D721Med (cell line): ENCODE results near the gene VWF.
"Not testable (repeated sequence)": the region's sequence is repeated elsewhere in the genome, so short reads cannot be mapped to it uniquely, and the experiment has no call there.

ENCODE experiments used
- DNase-seq: peaks from one replicate; pipeline ENCODE4 v3.0.0; 2011; ENCODE audit warnings: low spot score; ENCODE audit not compliant: insufficient read length
- FAIRE-seq: peaks from 2 replicates; lab custom pipeline; 2011; peaks lifted over from hg19 to GRCh38; lab: Jason Lieb, UNC
- CTCF ChIP-seq: IDR thresholded peaks from 2 replicates; pipeline ENCODE4 v1.5.1; 2012; ENCODE audit warnings: mild to moderate bottlenecking, control low read depth; ENCODE audit not compliant: insufficient read depth; ENCODE audit errors: missing control alignments

VWF gene

DNA sequence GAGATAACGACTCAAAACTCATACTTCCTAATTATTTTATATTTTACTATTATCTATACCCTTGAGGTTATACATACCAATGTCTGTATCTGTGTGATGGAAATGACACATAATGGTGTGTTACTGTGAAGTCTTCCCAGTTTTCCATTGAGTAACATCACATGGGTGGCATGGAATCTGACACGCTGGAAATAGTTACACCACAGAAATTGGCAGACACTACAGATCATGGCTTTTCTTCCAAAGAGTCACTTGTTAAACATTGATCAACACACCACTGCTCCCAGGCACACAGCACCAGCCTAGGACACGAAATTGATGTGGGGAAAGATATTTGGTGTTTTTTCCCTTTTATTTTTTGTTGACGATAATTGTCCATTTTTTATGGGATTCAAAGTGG, 33.0 kb upstream of the VWF start:
- DNase-seq (no peak), FAIRE-seq (no peak)
- TF ChIP-seq CTCF: no peak

- no peak for FAIRE-seq
- no peak for TF ChIP-seq CTCF
- DNase-seq: no peak
These were observed 30.4 kb upstream of the VWF start for GRCh38 chr12:6154730-6155459.

DNA sequence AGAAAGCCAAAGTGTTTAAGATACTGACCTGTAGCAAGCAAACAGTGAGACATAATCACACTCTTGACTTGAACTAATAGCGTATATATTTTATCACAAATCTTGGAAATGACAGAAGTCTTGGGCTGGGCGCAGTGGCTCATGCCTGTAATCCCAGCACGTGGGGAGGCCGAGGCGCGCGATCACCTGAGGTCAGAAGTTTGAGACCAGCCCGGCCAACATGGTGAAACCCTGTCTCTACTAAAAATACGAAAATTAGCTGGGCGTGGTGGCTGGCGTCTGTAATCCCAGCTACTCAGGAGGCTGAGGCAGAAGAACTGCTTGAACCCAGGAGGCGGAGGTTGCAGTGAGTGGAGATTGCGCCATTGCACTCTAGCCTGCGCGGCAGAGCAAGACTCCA, 24.3 kb upstream of the VWF start:
- DNase-seq, FAIRE-seq: not testable (repeated sequence)

- DNase-seq (no peak), FAIRE-seq (no peak)
- no peak for TF ChIP-seq CTCF
These were observed 23.6 kb upstream of the VWF start for GRCh38 chr12:6148061-6148460.

DNA sequence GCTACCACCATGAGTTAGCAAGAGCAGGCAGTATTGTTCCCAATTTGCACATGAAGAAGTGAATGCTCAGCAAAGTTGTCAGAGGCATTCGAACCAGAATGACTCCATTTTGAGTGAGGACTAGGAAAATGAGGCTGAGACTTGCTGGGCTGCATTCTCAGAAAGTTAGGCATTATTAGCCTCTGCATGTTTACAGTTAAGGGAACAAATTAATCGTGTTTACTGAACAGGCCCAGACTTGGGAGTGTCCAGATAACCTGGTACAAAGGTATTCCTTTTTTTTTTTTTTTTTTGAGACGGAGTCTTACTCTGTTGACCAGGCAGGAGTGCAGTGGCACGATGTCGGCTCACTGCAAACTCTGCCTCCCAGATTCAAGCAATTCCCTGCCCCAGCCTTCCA, 22.5 kb upstream of the VWF start:
- DNase-seq (no peak), FAIRE-seq (no peak)
- no peak for TF ChIP-seq CTCF

GRCh38 chr12:6146509-6146908, 22.0 kb upstream of the VWF start:
- no peak for DNase-seq
- no peak for FAIRE-seq
- TF ChIP-seq CTCF: no peak

GRCh38 chr12:6145564-6145963, 21.1 kb upstream of the VWF start:
- DNase-seq (no peak), FAIRE-seq (no peak)
- TF ChIP-seq CTCF: no peak
